Fibroblast of the aortic adventitia (primary cell): Measurements from ENCODE around the gene EVPL. TPM values are rescaled to one million over a fixed set of nuclear protein-coding genes. Genes with fewer than 3 reads are reported as not detected.

Experiments used
- DNase-seq: peaks from one replicate; pipeline ENCODE4 v3.0.0-alpha.2; 2010; ENCODE audit warnings: low read depth
- H3K4me3 ChIP-seq: 2 replicates; pipeline ENCODE4 v1.5.1; 2011; ENCODE audit warnings: low read depth, mild to moderate bottlenecking, control low read depth, low read length, moderate library complexity
- CTCF ChIP-seq: IDR thresholded peaks from 2 replicates; pipeline ENCODE4 v1.5.1; 2011; ENCODE audit warnings: mild to moderate bottlenecking, low read length, control low read depth, inconsistent platforms; ENCODE audit not compliant: insufficient read depth
- total RNA-seq: library from RNA; depleted of rRNA; stranded (reverse); fragments of >200 nt; gene quantifications from 2 replicates; pipeline ENCODE4 v1.2.3, GENCODE V29; 2012; ENCODE audit warnings: low replicate concordance

The EVPL gene
- total RNA-seq, 1 donor: not detected

- no peak for DNase-seq
- TF ChIP-seq CTCF: no peak
- H3K4me3 ChIP-seq: no peak overlapping the region
Observed at GRCh38 chr17:75959051-75959838, 67.9 kb downstream of the EVPL start.

Other genes with a start within 250 kb of the EVPL start
- 18.0 and 30.2 TPM in 2 replicates for gene UNK, start 242.5 kb downstream of the EVPL start, total RNA-seq
- gene UNC13D, start 182.9 kb downstream of the EVPL start, total RNA-seq: 0.54 and 2.3 TPM in 2 replicates
- gene WBP2, start 172.0 kb downstream of the EVPL start, total RNA-seq: 23.3 and 24.1 TPM in 2 replicates
- 14.9 and 20.9 TPM in 2 replicates for gene TRIM47, start 148.7 kb downstream of the EVPL start, total RNA-seq
- gene TRIM65, start 130.4 kb downstream of the EVPL start, total RNA-seq: 7.7 and 11.4 TPM in 2 replicates
- 27.0 and 39.2 TPM in 2 replicates for gene MRPL38, start 122.4 kb downstream of the EVPL start, total RNA-seq
- gene FBF1, start 86.3 kb downstream of the EVPL start, total RNA-seq: 14.1 and 21.1 TPM in 2 replicates
- 47.0 and 61.5 TPM in 2 replicates for gene ACOX1, start 48.1 kb downstream of the EVPL start, total RNA-seq
- 16.0 and 18.3 TPM in 2 replicates for gene TEN1, start 48.1 kb downstream of the EVPL start, total RNA-seq
- 1.1 TPM in 1 of 2 replicates, not detected in the other for gene CDK3, start 26.5 kb downstream of the EVPL start, total RNA-seq
- gene SRP68, start 45.2 kb upstream of the EVPL start, total RNA-seq: 17.3 and 32.3 TPM in 2 replicates
- not detected in 2 replicates for gene GALR2, start 47.5 kb upstream of the EVPL start, total RNA-seq
- not detected in 2 replicates for gene ZACN, start 51.9 kb upstream of the EVPL start, total RNA-seq
- 40.8 and 88.5 TPM in 2 replicates for gene EXOC7, start 76.5 kb upstream of the EVPL start, total RNA-seq
- gene FOXJ1, start 113.9 kb upstream of the EVPL start, total RNA-seq: not detected in 2 replicates
- 0.08 and 0.18 TPM in 2 replicates for gene RNF157, start 213.2 kb upstream of the EVPL start, total RNA-seq
- 1.9 and 3.7 TPM in 2 replicates for gene UBALD2, start 238.0 kb upstream of the EVPL start, total RNA-seq